ENCODE data around the gene PEAK1.

Gene PEAK1

GRCh38 chr15:77144492-77145070, 275.3 kb downstream of the PEAK1 start:
- TF ChIP-seq, protein P1, sequence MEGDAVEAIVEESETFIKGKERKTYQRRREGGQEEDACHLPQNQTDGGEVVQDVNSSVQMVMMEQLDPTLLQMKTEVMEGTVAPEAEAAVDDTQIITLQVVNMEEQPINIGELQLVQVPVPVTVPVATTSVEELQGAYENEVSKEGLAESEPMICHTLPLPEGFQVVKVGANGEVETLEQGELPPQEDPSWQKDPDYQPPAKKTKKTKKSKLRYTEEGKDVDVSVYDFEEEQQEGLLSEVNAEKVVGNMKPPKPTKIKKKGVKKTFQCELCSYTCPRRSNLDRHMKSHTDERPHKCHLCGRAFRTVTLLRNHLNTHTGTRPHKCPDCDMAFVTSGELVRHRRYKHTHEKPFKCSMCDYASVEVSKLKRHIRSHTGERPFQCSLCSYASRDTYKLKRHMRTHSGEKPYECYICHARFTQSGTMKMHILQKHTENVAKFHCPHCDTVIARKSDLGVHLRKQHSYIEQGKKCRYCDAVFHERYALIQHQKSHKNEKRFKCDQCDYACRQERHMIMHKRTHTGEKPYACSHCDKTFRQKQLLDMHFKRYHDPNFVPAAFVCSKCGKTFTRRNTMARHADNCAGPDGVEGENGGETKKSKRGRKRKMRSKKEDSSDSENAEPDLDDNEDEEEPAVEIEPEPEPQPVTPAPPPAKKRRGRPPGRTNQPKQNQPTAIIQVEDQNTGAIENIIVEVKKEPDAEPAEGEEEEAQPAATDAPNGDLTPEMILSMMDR (IDR thresholded peaks at IDR 0.05; ENCODE audit: low read depth, low read length): no peak
- in situ Hi-C loops (cut with HindIII; ENCODE audit: low sequenced_read_pairs): no loop called here
- no peak overlapping the region for H3K4me3 ChIP-seq (ENCODE audit: low read depth, low read length)
- DNase-seq (ENCODE audit: low read depth, low spot score): peak; percentile 96

- in situ Hi-C loops (cut with HindIII; ENCODE audit: low sequenced_read_pairs): no loop called here
- TF ChIP-seq, protein P1 (IDR thresholded peaks at IDR 0.05; ENCODE audit: low read depth, low read length): no peak
- H3K4me3 ChIP-seq (ENCODE audit: low read depth, low read length): no peak overlapping the region
- no peak for DNase-seq (ENCODE audit: low read depth, low spot score)
These were observed 275.9 kb downstream of the PEAK1 start for GRCh38 chr15:77144026-77144425.

DNA sequence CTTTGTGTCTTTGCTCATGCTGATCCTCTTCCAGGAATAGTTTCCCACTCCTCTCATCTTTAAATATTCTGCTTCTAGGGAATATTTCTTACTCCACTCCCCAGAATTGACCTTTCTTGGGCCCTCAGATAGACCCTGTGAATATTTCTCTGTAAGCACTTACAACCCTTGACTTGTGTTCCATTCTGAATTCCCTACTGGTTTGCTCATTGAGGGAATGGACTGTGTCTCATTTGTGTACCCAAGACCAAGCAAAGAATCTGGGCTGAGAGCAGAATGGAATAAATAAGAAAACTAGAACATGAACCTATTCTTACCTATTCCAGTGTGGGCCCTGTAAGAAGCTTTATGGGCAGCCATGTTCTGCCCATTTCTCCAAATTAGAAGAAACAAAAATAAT, 276.3 kb downstream of the PEAK1 start:
- DNase-seq (ENCODE audit: low read depth, low spot score): peak; percentile 24
- in situ Hi-C loops (cut with HindIII; ENCODE audit: low sequenced_read_pairs): no loop called here
- H3K4me3 ChIP-seq (ENCODE audit: low read depth, low read length): no peak overlapping the region
- TF ChIP-seq, protein P1 (IDR thresholded peaks at IDR 0.05; ENCODE audit: low read depth, low read length): no peak

GRCh38 chr15:77143191-77143590, 276.7 kb downstream of the PEAK1 start:
- DNase-seq (ENCODE audit: low read depth, low spot score): no peak
- in situ Hi-C loops (cut with HindIII; ENCODE audit: low sequenced_read_pairs): no loop called here
- TF ChIP-seq, protein P1 (IDR thresholded peaks at IDR 0.05; ENCODE audit: low read depth, low read length): no peak
- H3K4me3 ChIP-seq (ENCODE audit: low read depth, low read length): no peak overlapping the region

- H3K4me3 ChIP-seq (ENCODE audit: low read depth, low read length): no peak overlapping the region
- TF ChIP-seq, protein P1 (IDR thresholded peaks at IDR 0.05; ENCODE audit: low read depth, low read length): no peak
- DNase-seq (ENCODE audit: low read depth, low spot score): no peak
- in situ Hi-C loops (cut with HindIII; ENCODE audit: low sequenced_read_pairs): no loop called here
These were observed 279.7 kb downstream of the PEAK1 start for GRCh38 chr15:77140220-77140619.

GRCh38 chr15:77139312-77139711, 280.6 kb downstream of the PEAK1 start:
- DNase-seq (ENCODE audit: low read depth, low spot score): no peak
- no peak overlapping the region for H3K4me3 ChIP-seq (ENCODE audit: low read depth, low read length)
- TF ChIP-seq, protein P1 (IDR thresholded peaks at IDR 0.05; ENCODE audit: low read depth, low read length): no peak
- in situ Hi-C loops (cut with HindIII; ENCODE audit: low sequenced_read_pairs): no loop called here

DNA sequence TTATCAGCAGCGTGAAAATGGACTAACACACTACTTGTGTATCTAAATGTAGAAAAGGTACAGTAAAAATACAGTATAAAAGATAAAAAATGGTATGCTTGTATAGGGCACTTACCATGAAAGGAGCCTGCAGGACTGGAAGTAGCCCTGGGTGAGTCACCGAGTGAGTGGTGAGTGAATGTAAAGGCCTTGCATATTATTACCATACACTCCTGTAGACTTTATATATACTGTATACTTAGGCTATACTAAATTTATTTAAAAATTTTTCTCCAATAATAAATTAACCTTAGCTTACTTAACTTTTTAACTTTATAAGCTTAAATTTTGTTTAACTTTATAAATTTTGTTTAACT, 281.8 kb downstream of the PEAK1 start:
- H3K4me3 ChIP-seq (ENCODE audit: low read depth, low read length): no peak overlapping the region
- no peak for DNase-seq (ENCODE audit: low read depth, low spot score)
- in situ Hi-C loops (cut with HindIII; ENCODE audit: low sequenced_read_pairs): no loop called here
- TF ChIP-seq, protein P1 (IDR thresholded peaks at IDR 0.05; ENCODE audit: low read depth, low read length): no peak

Data from astrocyte of the spinal cord (primary cell).